ENCODE measurements around the gene KRT77. TPM values are rescaled to one million over a fixed set of nuclear protein-coding genes. Genes with fewer than 3 reads are reported as not detected.
"Not testable (repeated sequence)": the region's sequence is repeated elsewhere in the genome, so short reads cannot be mapped to it uniquely, and the experiment has no call there.

The KRT77 gene
- total RNA-seq, 2 donors from 2014 or later, result not detected

DNA sequence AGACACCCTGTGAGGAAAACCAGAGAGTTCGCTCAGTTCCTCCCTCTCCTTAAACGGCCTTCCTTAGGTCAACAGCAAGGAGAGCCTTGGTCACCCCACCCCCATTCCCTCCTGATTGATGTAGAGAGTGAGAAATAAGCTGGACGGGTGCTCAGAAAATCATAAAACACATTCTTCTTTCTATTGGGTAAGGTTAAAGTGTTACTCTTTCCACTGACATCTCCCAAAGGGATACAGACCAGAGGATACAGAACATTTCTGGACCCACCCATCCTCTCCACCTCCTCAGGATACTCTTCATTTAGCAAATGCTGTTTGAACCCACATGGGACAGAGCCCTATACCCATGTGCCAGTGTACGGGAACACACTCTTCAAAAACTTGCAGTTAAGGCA lies 11.6 kb upstream of the KRT77 start:
- no peaks in the 10 kb centered on the region for H3K4me1 ChIP-seq
- no peak overlapping the region for H3K4me3 ChIP-seq
- H3K27ac ChIP-seq, result no peak overlapping the region
- TF ChIP-seq, protein P1, sequence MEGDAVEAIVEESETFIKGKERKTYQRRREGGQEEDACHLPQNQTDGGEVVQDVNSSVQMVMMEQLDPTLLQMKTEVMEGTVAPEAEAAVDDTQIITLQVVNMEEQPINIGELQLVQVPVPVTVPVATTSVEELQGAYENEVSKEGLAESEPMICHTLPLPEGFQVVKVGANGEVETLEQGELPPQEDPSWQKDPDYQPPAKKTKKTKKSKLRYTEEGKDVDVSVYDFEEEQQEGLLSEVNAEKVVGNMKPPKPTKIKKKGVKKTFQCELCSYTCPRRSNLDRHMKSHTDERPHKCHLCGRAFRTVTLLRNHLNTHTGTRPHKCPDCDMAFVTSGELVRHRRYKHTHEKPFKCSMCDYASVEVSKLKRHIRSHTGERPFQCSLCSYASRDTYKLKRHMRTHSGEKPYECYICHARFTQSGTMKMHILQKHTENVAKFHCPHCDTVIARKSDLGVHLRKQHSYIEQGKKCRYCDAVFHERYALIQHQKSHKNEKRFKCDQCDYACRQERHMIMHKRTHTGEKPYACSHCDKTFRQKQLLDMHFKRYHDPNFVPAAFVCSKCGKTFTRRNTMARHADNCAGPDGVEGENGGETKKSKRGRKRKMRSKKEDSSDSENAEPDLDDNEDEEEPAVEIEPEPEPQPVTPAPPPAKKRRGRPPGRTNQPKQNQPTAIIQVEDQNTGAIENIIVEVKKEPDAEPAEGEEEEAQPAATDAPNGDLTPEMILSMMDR (IDR thresholded peaks at IDR 0.05), result no peak
- no peak for DNase-seq
- no peaks in the 10 kb centered on the region for H3K36me3 ChIP-seq
- no peaks in the 10 kb centered on the region for H3K9me3 ChIP-seq
- intact Hi-C loops (cut with DNase I), result no loop called here
- H3K27me3 ChIP-seq, result peaks cover 32% of the 10 kb centered on the region
- no peak overlapping the region for H3K9ac ChIP-seq (ENCODE audit: low read depth in 2 of 2, low read length in 2 of 2)

DNA sequence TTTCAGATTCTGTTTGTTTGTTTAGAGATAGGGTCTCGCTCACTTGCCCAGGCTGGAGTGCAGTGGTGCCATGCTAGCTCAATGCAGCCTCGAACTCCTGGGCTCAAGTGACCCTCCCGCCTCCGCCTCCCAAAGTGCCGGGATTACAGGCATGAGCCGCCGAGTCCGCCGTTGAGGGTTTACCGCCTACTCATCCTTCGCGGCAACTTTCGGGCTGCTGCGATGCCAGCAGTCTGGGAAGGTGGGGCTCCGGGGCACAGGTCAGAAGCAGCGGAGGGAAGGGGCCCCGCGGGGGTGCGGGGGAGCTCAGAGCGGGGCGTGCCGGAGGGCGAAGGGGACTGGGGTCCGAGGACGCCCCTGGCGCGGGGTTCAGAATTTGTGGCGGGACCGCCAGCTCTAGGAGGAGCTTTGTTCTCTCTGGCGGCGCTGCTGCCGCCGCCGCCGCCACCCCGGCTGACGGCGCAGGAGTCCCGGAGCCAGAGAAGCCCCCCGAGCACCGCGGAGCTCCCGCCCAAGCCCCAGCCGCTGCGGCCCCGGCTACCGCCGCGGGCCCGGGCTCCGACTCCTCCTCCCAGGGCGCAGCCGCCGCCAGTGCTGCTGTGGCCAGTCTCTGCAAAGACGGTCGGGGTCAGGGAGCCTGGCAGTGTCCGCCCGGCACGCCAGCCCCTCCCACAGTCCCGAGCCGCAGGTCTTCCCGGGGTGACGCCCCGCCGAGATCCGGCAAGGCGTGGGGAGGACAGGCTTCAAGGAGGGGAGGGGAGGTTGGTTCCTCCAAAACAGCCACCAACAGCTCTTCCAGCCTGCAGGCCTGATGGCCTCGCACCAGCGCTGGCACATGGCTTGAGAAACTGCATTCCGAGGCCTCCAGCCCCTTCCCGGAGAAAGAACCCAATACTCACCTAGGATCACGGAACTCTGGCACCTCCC lies 10.9 kb upstream of the KRT77 start:
- TF ChIP-seq, protein P1 (IDR thresholded peaks at IDR 0.05), result no peak
- Histone ChIP-seq H3K27me3 (peaks cover 32% of the 10 kb centered on the region), H3K4me1 (no peaks in the 10 kb centered on the region), H3K4me3 (no peak overlapping the region), H3K27ac (no peak overlapping the region), H3K9ac (ENCODE audit: low read depth in 2 of 2, low read length in 2 of 2) (no peak overlapping the region), H3K36me3 (no peaks in the 10 kb centered on the region), H3K9me3 (no peaks in the 10 kb centered on the region)
- intact Hi-C loops (cut with DNase I), result no loop called here
- no peak for DNase-seq

DNA sequence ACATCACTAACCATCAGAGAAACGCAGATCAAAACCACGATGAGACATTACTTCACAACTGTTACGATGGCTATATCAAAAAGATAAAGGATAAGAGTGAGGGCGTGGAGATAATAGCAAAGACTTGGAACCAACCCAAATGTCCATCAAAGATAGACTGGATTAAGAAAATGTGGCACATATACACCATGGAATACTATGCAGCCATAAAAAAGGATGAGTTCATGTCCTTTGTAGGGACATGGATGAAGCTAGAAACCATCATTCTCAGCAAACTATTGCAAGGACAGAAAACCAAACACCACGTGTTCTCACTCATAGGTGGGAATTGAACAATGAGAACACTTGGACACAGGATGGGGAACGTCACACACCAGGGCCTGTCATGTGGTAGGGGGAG lies 8.8 kb upstream of the KRT77 start:
- not testable (repeated sequence) for H3K4me1 ChIP-seq, DNase-seq
- peaks cover 32% of the 10 kb centered on the region for H3K27me3 ChIP-seq

DNA sequence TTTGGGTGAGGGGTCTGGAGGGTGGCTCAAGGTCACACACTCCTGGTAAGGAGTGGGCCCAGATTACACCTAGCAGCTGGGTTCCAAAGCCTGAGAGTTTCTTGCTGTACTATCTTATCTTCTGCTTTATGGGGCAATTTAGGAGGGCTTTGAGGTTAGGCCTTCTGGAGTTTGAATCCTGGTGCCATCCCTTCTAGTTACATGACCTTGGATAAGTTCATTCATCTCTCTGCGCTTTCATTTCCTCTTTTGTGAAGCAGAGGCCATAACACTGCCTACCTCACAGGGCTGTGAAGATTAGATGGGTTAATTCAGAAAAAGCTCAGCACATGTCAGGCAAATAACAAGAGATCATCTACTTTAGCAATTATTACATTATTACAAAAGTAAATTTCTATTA lies 7.4 kb upstream of the KRT77 start:
- Histone ChIP-seq H3K27me3 (peaks cover 28% of the 10 kb centered on the region), H3K9me3 (no peaks in the 10 kb centered on the region), H3K4me3 (no peak overlapping the region), H3K36me3 (no peaks in the 10 kb centered on the region), H3K4me1 (no peaks in the 10 kb centered on the region), H3K27ac (no peak overlapping the region), H3K9ac (ENCODE audit: low read depth in 2 of 2, low read length in 2 of 2) (no peak overlapping the region)
- intact Hi-C loops (cut with DNase I), result no loop called here
- DNase-seq, result no peak
- TF ChIP-seq, protein P1 (IDR thresholded peaks at IDR 0.05), result no peak

More for the DNA sequence above, 8.8 kb upstream of the KRT77 start:
- H3K9ac ChIP-seq (ENCODE audit: low read depth in 2 of 2, low read length in 2 of 2); H3K27ac ChIP-seq; H3K9me3 ChIP-seq; H3K4me3 ChIP-seq; H3K36me3 ChIP-seq; intact Hi-C loops (cut with DNase I): not testable (repeated sequence)

DNA sequence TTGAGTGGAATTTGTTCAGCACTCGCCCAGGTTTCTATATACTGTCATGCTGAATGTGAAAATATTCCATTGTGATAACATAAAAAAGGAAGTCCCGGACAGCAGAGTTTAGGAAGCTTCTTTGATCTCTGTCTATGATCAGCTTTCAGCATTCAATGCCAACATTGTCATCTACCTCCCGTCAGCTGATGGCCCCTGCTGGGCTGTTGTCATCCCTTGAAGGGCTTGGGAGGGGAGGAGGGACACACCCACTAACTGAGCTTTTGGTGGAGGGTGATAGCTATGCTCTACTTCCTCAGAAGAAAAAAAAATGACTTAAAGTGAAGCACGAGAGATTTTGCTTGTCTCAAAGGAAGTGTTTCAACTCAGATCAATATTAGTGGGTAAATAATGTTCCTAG lies 4.7 kb upstream of the KRT77 start:
- H3K36me3 ChIP-seq, result no peaks in the 10 kb centered on the region
- TF ChIP-seq, protein P1 (IDR thresholded peaks at IDR 0.05), result no peak
- no peak overlapping the region for H3K27ac ChIP-seq
- H3K4me3 ChIP-seq, result no peak overlapping the region
- intact Hi-C loops (cut with DNase I), result no loop called here
- H3K27me3 ChIP-seq, result peaks cover under 1% of the 10 kb centered on the region
- DNase-seq, result no peak
- no peak overlapping the region for H3K9ac ChIP-seq (ENCODE audit: low read depth in 2 of 2, low read length in 2 of 2)
- no peaks in the 10 kb centered on the region for H3K9me3 ChIP-seq
- H3K4me1 ChIP-seq, result no peaks in the 10 kb centered on the region

DNA sequence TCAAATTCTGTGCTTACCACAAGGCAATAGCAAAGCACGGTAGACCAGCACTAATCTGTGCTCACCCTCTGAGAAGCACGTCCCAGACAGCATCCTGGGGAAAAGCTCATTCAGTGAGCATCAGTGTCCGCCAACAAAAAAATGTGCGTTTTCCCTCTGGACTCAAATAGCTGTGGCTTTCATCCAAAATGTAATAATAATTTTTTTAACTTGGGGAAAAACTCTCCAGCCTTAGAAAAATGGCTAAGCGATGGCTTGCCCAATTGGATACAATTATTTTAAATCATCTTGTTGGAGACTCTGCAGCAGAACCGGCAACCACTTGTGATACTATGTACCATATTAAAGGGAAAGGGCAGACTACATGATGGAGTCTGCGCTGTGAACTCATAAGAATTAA lies 1.1 kb upstream of the KRT77 start:
- TF ChIP-seq, protein P1 (IDR thresholded peaks at IDR 0.05), result no peak
- Histone ChIP-seq H3K9me3 (no peaks in the 10 kb centered on the region), H3K27ac (no peak overlapping the region), H3K4me1 (no peaks in the 10 kb centered on the region), H3K4me3 (no peak overlapping the region), H3K36me3 (no peaks in the 10 kb centered on the region), H3K9ac (ENCODE audit: low read depth in 2 of 2, low read length in 2 of 2) (no peak overlapping the region), H3K27me3 (no peaks in the 10 kb centered on the region)
- intact Hi-C loops (cut with DNase I), result no loop called here
- no peak for DNase-seq
